BE2C (cell line): ENCODE results near the gene SNX9.

ENCODE experiments used
- DNase-seq: peaks from one replicate; pipeline ENCODE4 v3.0.0-alpha.2; 2020
- H3K27me3 ChIP-seq: fragments of 250-450 bp; sonication (Bioruptor Pico); 2 replicates; pipeline ENCODE4 v1.5.1; 2020; ENCODE audit warnings: mild to moderate bottlenecking
- H3K36me3 ChIP-seq: fragments of 250-450 bp; sonication (Bioruptor Pico); 2 replicates; pipeline ENCODE4 v1.5.1; 2020; ENCODE audit warnings: mild to moderate bottlenecking
- H3K4me1 ChIP-seq: fragments of 250-450 bp; sonication (Bioruptor Pico); 2 replicates; pipeline ENCODE4 v1.5.1; 2020
- H3K4me3 ChIP-seq: 2 replicates; pipeline ENCODE4 v1.5.1; 2011; ENCODE audit warnings: low read depth, low read length
- H3K9me3 ChIP-seq: fragments of 250-450 bp; sonication (Bioruptor Pico); 2 replicates; pipeline ENCODE4 v1.5.1; 2020
- CTCF ChIP-seq: IDR thresholded peaks from 2 replicates; pipeline ENCODE4 v1.5.1; 2012; ENCODE audit warnings: mild to moderate bottlenecking, low read depth, low read length

Gene SNX9

GRCh38 chr6:157834549-157834948 is 11.5 kb downstream of the SNX9 start:
- H3K4me3 ChIP-seq = no peak overlapping the region
- no peak for DNase-seq
- no peaks in the 10 kb centered on the region for H3K9me3 ChIP-seq
- no peaks in the 10 kb centered on the region for H3K36me3 ChIP-seq
- H3K4me1 ChIP-seq = no peaks in the 10 kb centered on the region
- TF ChIP-seq CTCF = no peak
- H3K27me3 ChIP-seq = no peaks in the 10 kb centered on the region

GRCh38 chr6:157838718-157839430 is 15.8 kb downstream of the SNX9 start:
- H3K36me3 ChIP-seq = no peaks in the 10 kb centered on the region
- no peak for TF ChIP-seq CTCF
- no peaks in the 10 kb centered on the region for H3K4me1 ChIP-seq
- H3K27me3 ChIP-seq = no peaks in the 10 kb centered on the region
- DNase-seq = no peak
- no peak overlapping the region for H3K4me3 ChIP-seq
- no peaks in the 10 kb centered on the region for H3K9me3 ChIP-seq

- Histone ChIP-seq H3K4me1 (no peaks in the 10 kb centered on the region), H3K4me3 (no peak overlapping the region), H3K27me3 (no peaks in the 10 kb centered on the region), H3K36me3 (no peaks in the 10 kb centered on the region), H3K9me3 (no peaks in the 10 kb centered on the region)
- DNase-seq = no peak
- no peak for TF ChIP-seq CTCF
Observed at GRCh38 chr6:157839606-157840005, 16.6 kb downstream of the SNX9 start.

GRCh38 chr6:157840261-157840660 is 17.2 kb downstream of the SNX9 start:
- no peaks in the 10 kb centered on the region for H3K4me1 ChIP-seq
- H3K9me3 ChIP-seq = no peaks in the 10 kb centered on the region
- H3K36me3 ChIP-seq = no peaks in the 10 kb centered on the region
- H3K4me3 ChIP-seq = no peak overlapping the region
- no peaks in the 10 kb centered on the region for H3K27me3 ChIP-seq
- no peak for DNase-seq
- no peak for TF ChIP-seq CTCF

GRCh38 chr6:157840776-157841175 is 17.7 kb downstream of the SNX9 start:
- no peak for TF ChIP-seq CTCF
- no peaks in the 10 kb centered on the region for H3K4me1 ChIP-seq
- no peak for DNase-seq
- H3K27me3 ChIP-seq = no peaks in the 10 kb centered on the region
- no peaks in the 10 kb centered on the region for H3K36me3 ChIP-seq
- no peaks in the 10 kb centered on the region for H3K9me3 ChIP-seq
- no peak overlapping the region for H3K4me3 ChIP-seq

- Histone ChIP-seq H3K9me3 (no peaks in the 10 kb centered on the region), H3K36me3 (no peaks in the 10 kb centered on the region), H3K27me3 (no peaks in the 10 kb centered on the region), H3K4me1 (peaks cover 5% of the 10 kb centered on the region; the same call in 1 of the 2 replicates), H3K4me3 (no peak overlapping the region)
- TF ChIP-seq CTCF = no peak
- no peak for DNase-seq
Observed at GRCh38 chr6:157841211-157841840, 18.3 kb downstream of the SNX9 start.
